Epidermal melanocyte (primary cell): Measurements from ENCODE around the gene TMEM43.
A peak's percentile ranks its signal among the peaks of the same experiment; 100 is the strongest.

ENCODE experiments used
- DNase-seq: peaks from one replicate; pipeline ENCODE4 v3.0.0; 2011; ENCODE audit warnings: low spot score; ENCODE audit not compliant: insufficient read length

The TMEM43 gene

GRCh38 chr3:14137445-14137844, 12.6 kb downstream of the TMEM43 start:
- no peak for DNase-seq

GRCh38 chr3:14138109-14138877, 13.4 kb downstream of the TMEM43 start:
- DNase-seq: no peak

- DNase-seq: no peak
These were observed 14.2 kb downstream of the TMEM43 start for GRCh38 chr3:14138878-14139655.

GRCh38 chr3:14139771-14140170, 14.9 kb downstream of the TMEM43 start:
- no peak for DNase-seq

GRCh38 chr3:14140668-14141067, 15.8 kb downstream of the TMEM43 start:
- no peak for DNase-seq

- DNase-seq: no peak
These were observed 16.3 kb downstream of the TMEM43 start for GRCh38 chr3:14141144-14141543.

- no peak for DNase-seq
These were observed 16.9 kb downstream of the TMEM43 start for GRCh38 chr3:14141602-14142341.

GRCh38 chr3:14142567-14143270, 17.9 kb downstream of the TMEM43 start:
- no peak for DNase-seq

GRCh38 chr3:14143271-14144225, 18.7 kb downstream of the TMEM43 start:
- peak; percentile 77 for DNase-seq

GRCh38 chr3:14144423-14145075, 19.7 kb downstream of the TMEM43 start:
- peak; percentile 95 for DNase-seq

GRCh38 chr3:14145236-14145635, 20.4 kb downstream of the TMEM43 start:
- no peak for DNase-seq

GRCh38 chr3:14145670-14146380, 21.0 kb downstream of the TMEM43 start:
- DNase-seq: no peak

- no peak for DNase-seq
These were observed 21.7 kb downstream of the TMEM43 start for GRCh38 chr3:14146381-14147065.

GRCh38 chr3:14147066-14147435, 22.2 kb downstream of the TMEM43 start:
- no peak for DNase-seq

GRCh38 chr3:14147617-14148016, 22.8 kb downstream of the TMEM43 start:
- DNase-seq: no peak

- DNase-seq: no peak
These were observed 23.5 kb downstream of the TMEM43 start for GRCh38 chr3:14148041-14148985.

- no peak for DNase-seq
These were observed 25.2 kb downstream of the TMEM43 start for GRCh38 chr3:14150078-14150477.
